Bronchial epithelial cell (primary cell): Measurements from ENCODE around the gene HDAC9. TPM values are rescaled to one million over a fixed set of nuclear protein-coding genes. Genes with fewer than 3 reads are reported as not detected.

ENCODE experiments used
- DNase-seq: peaks from one replicate; pipeline ENCODE4 v3.0.0-alpha.2; 2010; ENCODE audit warnings: low read depth
- FAIRE-seq: peaks from 2 replicates; lab custom pipeline; 2011; peaks lifted over from hg19 to GRCh38; lab: Jason Lieb, UNC
- H3K27me3 ChIP-seq: 2 replicates; pipeline ENCODE4 v1.5.1; 2011; ENCODE audit warnings: low read length; ENCODE audit not compliant: control insufficient read depth, insufficient read depth
- H3K36me3 ChIP-seq: 2 replicates; pipeline ENCODE4 v1.5.1; 2011; ENCODE audit warnings: low read length; ENCODE audit not compliant: control insufficient read depth, insufficient read depth
- H3K4me3 ChIP-seq: 2 replicates; pipeline ENCODE4 v1.5.1; 2011; ENCODE audit warnings: mild to moderate bottlenecking, low read depth, low read length, control low read depth
- CTCF ChIP-seq: IDR thresholded peaks from 2 replicates; pipeline ENCODE4 v1.5.1; 2011; ENCODE audit warnings: mild to moderate bottlenecking, moderate library complexity, low read length, control low read depth, inconsistent platforms; ENCODE audit not compliant: insufficient read depth, severe bottlenecking
- total RNA-seq: library from RNA; depleted of rRNA; stranded (reverse); fragments of >200 nt; gene quantifications from 2 replicates; pipeline ENCODE4 v1.2.1, GENCODE V29; 2014

Gene HDAC9
- total RNA-seq, 1 donor from 2014 or later, result 12.1 TPM

GRCh38 chr7:18558503-18558902, 63.0 kb downstream of the HDAC9 start:
- TF ChIP-seq CTCF, result no peak
- FAIRE-seq (peak; percentile 90), DNase-seq (peak; percentile 16)
- no peaks in the 10 kb centered on the region for H3K27me3 ChIP-seq
- no peak overlapping the region for H3K4me3 ChIP-seq
- no peaks in the 10 kb centered on the region for H3K36me3 ChIP-seq

GRCh38 chr7:18558910-18559309, 63.4 kb downstream of the HDAC9 start:
- no peak for TF ChIP-seq CTCF
- no peak overlapping the region for H3K4me3 ChIP-seq
- H3K36me3 ChIP-seq, result no peaks in the 10 kb centered on the region
- FAIRE-seq (no peak), DNase-seq (peak; percentile 70)
- no peaks in the 10 kb centered on the region for H3K27me3 ChIP-seq

- no peak for DNase-seq
- H3K4me3 ChIP-seq, result no peak overlapping the region
- H3K27me3 ChIP-seq, result no peaks in the 10 kb centered on the region
- no peaks in the 10 kb centered on the region for H3K36me3 ChIP-seq
- no peak for TF ChIP-seq CTCF
- FAIRE-seq, result no peak
These were observed 64.2 kb downstream of the HDAC9 start for GRCh38 chr7:18559756-18560155.

GRCh38 chr7:18564779-18565178, 69.2 kb downstream of the HDAC9 start:
- DNase-seq (no peak), FAIRE-seq (no peak)
- H3K4me3 ChIP-seq, result no peak overlapping the region
- no peak for TF ChIP-seq CTCF
- no peaks in the 10 kb centered on the region for H3K36me3 ChIP-seq
- H3K27me3 ChIP-seq, result no peaks in the 10 kb centered on the region

GRCh38 chr7:18565337-18565736, 69.8 kb downstream of the HDAC9 start:
- FAIRE-seq, result no peak
- no peak overlapping the region for H3K4me3 ChIP-seq
- DNase-seq, result no peak
- no peak for TF ChIP-seq CTCF
- H3K27me3 ChIP-seq, result no peaks in the 10 kb centered on the region
- no peaks in the 10 kb centered on the region for H3K36me3 ChIP-seq

- no peak for TF ChIP-seq CTCF
- H3K27me3 ChIP-seq, result no peaks in the 10 kb centered on the region
- no peak overlapping the region for H3K4me3 ChIP-seq
- DNase-seq (no peak), FAIRE-seq (no peak)
- H3K36me3 ChIP-seq, result no peaks in the 10 kb centered on the region
These were observed 70.7 kb downstream of the HDAC9 start for GRCh38 chr7:18566205-18566604.
